K562 (cell line): Measurements from ENCODE around the gene BLM. TPM values are rescaled to one million over a fixed set of nuclear protein-coding genes. Genes with fewer than 3 reads are reported as not detected.

Experiments used
- BACH1 ChIP-seq: fragments of 200-800 bp; sonication (Bioruptor generic); IDR thresholded peaks from 2 replicates; pipeline ENCODE4 v1.6.1; 2016; ENCODE audit warnings: missing genetic modification characterization, missing compliant biosample characterization
- BCOR ChIP-seq: fragments of 450-650 bp; IDR thresholded peaks from 2 replicates; pipeline ENCODE4 v1.6.1; 2016
- CBX2 ChIP-seq: fragments of 200-600 bp; sonication (generic); IDR thresholded peaks from one replicate; pipeline ENCODE4 v1.6.1; 2012; ENCODE audit warnings: mild to moderate bottlenecking, low read length, inconsistent platforms; ENCODE audit not compliant: insufficient read depth, poor library complexity, severe bottlenecking
- HEY1 ChIP-seq: fragments of 250-450 bp; sonication (Bioruptor Pico); IDR thresholded peaks from 2 replicates; pipeline ENCODE4 v1.5.0; 2020; ENCODE audit warnings: mild to moderate bottlenecking, moderate library complexity, borderline replicate concordance
- HMGXB4 ChIP-seq: sonication (generic); formaldehyde crosslinking; IDR thresholded peaks from 2 replicates; pipeline ENCODE4 v1.8.1; 2023; ENCODE audit warnings: mild to moderate bottlenecking, missing genetic modification reagents
- MXI1 ChIP-seq: IDR thresholded peaks from 2 replicates; pipeline ENCODE4 v1.6.1; 2011; ENCODE audit warnings: low read depth, mild to moderate bottlenecking, improper control_type of control experiment, low read length
- PHF20 ChIP-seq: fragments of 450-650 bp; IDR thresholded peaks from 2 replicates; pipeline ENCODE4 v1.6.1; 2018; ENCODE audit not compliant: partially characterized antibody
- SAFB ChIP-seq: fragments of 200-400 bp; formaldehyde crosslinking; IDR thresholded peaks from 2 replicates; pipeline ENCODE4 v1.6.1; 2017; ENCODE audit warnings: low read depth, low read length, borderline replicate concordance
- SAFB2 ChIP-seq: fragments of 200-400 bp; formaldehyde crosslinking; IDR thresholded peaks from 2 replicates; pipeline ENCODE4 v1.6.1; 2018; ENCODE audit warnings: borderline replicate concordance, low read length, low read depth, moderate library complexity; ENCODE audit not compliant: severe bottlenecking
- SETDB1 ChIP-seq: IDR thresholded peaks from one replicate; pipeline ENCODE4 v1.6.1; 2012; ENCODE audit warnings: low read length, control low read depth, inconsistent platforms
- SMARCC2 ChIP-seq: fragments of 450-650 bp; IDR thresholded peaks from 2 replicates; pipeline ENCODE4 v1.6.1; 2017; ENCODE audit warnings: antibody characterized with exemption, moderate library complexity, mild to moderate bottlenecking, low read depth
- ZNF143 ChIP-seq: sonication (generic); formaldehyde crosslinking; IDR thresholded peaks from 2 replicates; pipeline ENCODE4 v1.9.0; 2022; ENCODE audit warnings: mild to moderate bottlenecking, missing genetic modification reagents
- ZNF184 ChIP-seq: sonication (generic); formaldehyde crosslinking; IDR thresholded peaks from 2 replicates; pipeline ENCODE4 v1.5.0; 2020; ENCODE audit warnings: missing genetic modification reagents
- ZNF282 ChIP-seq: sonication (generic); formaldehyde crosslinking; IDR thresholded peaks from 2 replicates; pipeline ENCODE4 v1.8.1; 2023; ENCODE audit warnings: missing genetic modification reagents
- ZNF445 ChIP-seq: fragments of 250-450 bp; sonication (Bioruptor Pico); IDR thresholded peaks from 2 replicates; pipeline ENCODE4 v1.4.0; 2020; ENCODE audit warnings: low read depth, mild to moderate bottlenecking, moderate library complexity
- ZNF639 ChIP-seq, 2 experiments: fragments of 200-800 bp in 1 of 2; sonication (Bioruptor generic) in 1 of 2; sonication (generic) in 1 of 2; formaldehyde crosslinking in 1 of 2; IDR thresholded peaks in 1 of 2; conservative IDR thresholded peaks in 1 of 2; 2 replicates each; pipeline versions ENCODE4 v1.5.0 to v1.6.1; 2016 to 2020; ENCODE audit warnings: missing compliant biosample characterization in 1 of 2, missing genetic modification characterization in 1 of 2, missing genetic modification reagents in 1 of 2
- ZNF707 ChIP-seq: fragments of 250-450 bp; sonication (Bioruptor Pico); conservative IDR thresholded peaks from 2 replicates; pipeline ENCODE4 v1.8.0; 2022; ENCODE audit warnings: inconsistent platforms, mild to moderate bottlenecking, moderate library complexity
- polyA plus RNA-seq, 8 experiments: library from polyadenylated mRNA; depleted of rRNA in 4 of 8; stranded (reverse) in 5 of 8; unstranded in 3 of 8; fragments of >200 nt; fragmentation: Nextera tagmentation in 2 of 8; fragmentation: Illumina TruSeq in 1 of 8; extraction: Ambion mirVana in 2 of 8; extraction: Trizol in 1 of 8; gene quantifications; 2 replicates each; pipeline versions ENCODE4 v1.2.1 to v1.2.3, GENCODE V29; 2011 to 2014; ENCODE audit warnings: inconsistent platforms in 1 of 8, missing spikeins in 1 of 8
- total RNA-seq, 7 experiments: library from RNA; depleted of rRNA in 6 of 7; stranded (reverse); fragments of >200 nt in 6 of 7; fragmentation: Illumina TruSeq in 2 of 7; extraction: Trizol in 2 of 7; gene quantifications; 2 replicates each; pipeline versions ENCODE4 v1.2.1 to v1.2.3, GENCODE V29; 2011 to 2021; ENCODE audit warnings: low replicate concordance in 1 of 7
- TF ChIP-seq, protein P1 (sequence below): IDR thresholded peaks from 2 replicates; pipeline ENCODE4 v1.6.1; 2011; ENCODE audit not compliant: insufficient read length; ENCODE audit errors: extremely low read depth
- TF ChIP-seq, protein P2 (sequence below): sonication (generic); formaldehyde crosslinking; IDR thresholded peaks from 2 replicates; pipeline ENCODE4 v1.8.0; 2023; ENCODE audit warnings: mild to moderate bottlenecking, missing genetic modification reagents
- TF ChIP-seq, protein P3 (sequence below): IDR thresholded peaks from 2 replicates; pipeline ENCODE4 v1.6.1; 2014; ENCODE audit warnings: antibody characterized with exemption

BLM gene
- total and polyA plus RNA-seq, 9 of the 15 experiments (the other 6 are each of a cell fraction or from before 2014, with no cell fraction given) = 21.0 to 56.0 (median 43.9) TPM

DNA sequence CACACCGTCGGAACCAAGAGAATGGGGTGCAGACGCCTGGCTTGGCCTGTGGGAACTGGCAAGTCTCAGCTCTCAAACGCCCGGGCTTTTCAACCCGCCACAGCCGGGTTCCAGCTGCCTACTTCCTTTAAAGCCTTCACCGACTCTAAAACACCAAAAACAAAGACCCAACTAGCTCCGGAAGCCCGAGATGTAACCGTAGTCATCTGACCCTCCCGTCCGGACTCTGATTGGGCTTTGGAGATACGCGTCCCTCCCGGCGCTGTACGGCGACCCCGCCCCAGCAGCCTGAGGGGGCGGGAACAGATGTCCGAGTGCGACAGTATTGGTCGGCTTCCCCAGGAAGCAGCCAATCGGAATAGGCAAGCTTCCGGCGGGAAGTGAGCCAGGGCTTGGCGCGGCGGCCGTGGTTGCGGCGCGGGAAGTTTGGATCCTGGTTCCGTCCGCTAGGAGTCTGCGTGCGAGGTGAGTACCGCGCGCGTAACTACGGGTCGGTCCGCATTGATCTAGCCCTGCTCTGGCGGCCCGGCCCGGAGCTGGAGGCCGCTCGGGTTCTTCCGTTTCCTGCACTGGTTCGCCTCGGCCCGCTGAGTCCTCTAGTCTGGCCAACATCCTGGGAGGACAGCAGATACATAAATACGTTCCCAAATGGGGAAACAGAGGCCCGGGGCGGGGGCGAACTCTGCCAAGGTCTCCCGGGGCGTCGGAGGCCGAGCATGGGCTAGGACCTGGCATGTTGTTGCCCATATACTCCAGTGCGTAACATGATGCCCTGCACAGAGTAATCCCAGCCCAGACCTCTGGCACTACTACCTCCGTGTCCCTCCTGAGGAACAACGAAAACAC lies at the start of gene BLM (continued):
- TF ChIP-seq MXI1 = no peak
- TF ChIP-seq, protein P1, sequence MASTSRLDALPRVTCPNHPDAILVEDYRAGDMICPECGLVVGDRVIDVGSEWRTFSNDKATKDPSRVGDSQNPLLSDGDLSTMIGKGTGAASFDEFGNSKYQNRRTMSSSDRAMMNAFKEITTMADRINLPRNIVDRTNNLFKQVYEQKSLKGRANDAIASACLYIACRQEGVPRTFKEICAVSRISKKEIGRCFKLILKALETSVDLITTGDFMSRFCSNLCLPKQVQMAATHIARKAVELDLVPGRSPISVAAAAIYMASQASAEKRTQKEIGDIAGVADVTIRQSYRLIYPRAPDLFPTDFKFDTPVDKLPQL = no peak
- no peak for TF ChIP-seq ZNF445 (CRISPR knock-in tag)
- peak; percentile 75 for TF ChIP-seq HMGXB4
- no peak for TF ChIP-seq ZNF184 (CRISPR knock-in tag)
- TF ChIP-seq BCOR = no peak
- TF ChIP-seq HEY1 (CRISPR knock-in tag) = no peak
- TF ChIP-seq ZNF707 (CRISPR knock-in tag) = no peak
- no peak for TF ChIP-seq SAFB2
- TF ChIP-seq SMARCC2 = no peak
- no peak for TF ChIP-seq BACH1 (tag)
- TF ChIP-seq CBX2 = no peak
- no peak for TF ChIP-seq ZNF282
- TF ChIP-seq, protein P2, sequence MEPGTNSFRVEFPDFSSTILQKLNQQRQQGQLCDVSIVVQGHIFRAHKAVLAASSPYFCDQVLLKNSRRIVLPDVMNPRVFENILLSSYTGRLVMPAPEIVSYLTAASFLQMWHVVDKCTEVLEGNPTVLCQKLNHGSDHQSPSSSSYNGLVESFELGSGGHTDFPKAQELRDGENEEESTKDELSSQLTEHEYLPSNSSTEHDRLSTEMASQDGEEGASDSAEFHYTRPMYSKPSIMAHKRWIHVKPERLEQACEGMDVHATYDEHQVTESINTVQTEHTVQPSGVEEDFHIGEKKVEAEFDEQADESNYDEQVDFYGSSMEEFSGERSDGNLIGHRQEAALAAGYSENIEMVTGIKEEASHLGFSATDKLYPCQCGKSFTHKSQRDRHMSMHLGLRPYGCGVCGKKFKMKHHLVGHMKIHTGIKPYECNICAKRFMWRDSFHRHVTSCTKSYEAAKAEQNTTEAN = no peak; the same call in 1 of the 2 replicates
- TF ChIP-seq ZNF143 (CRISPR knock-in tag) = no peak
- 0 out of 4 replicates have a peak, but pooled peaks of 1 of the 2 experiments have one; percentile 6 for TF ChIP-seq ZNF639 (CRISPR knock-in tag; conservative IDR thresholded peaks at IDR 0.05 in 1 of 2, IDR thresholded peaks at IDR 0.05 in 1 of 2)
- TF ChIP-seq SAFB = no peak
- no peak for TF ChIP-seq SETDB1
- TF ChIP-seq, protein P3, sequence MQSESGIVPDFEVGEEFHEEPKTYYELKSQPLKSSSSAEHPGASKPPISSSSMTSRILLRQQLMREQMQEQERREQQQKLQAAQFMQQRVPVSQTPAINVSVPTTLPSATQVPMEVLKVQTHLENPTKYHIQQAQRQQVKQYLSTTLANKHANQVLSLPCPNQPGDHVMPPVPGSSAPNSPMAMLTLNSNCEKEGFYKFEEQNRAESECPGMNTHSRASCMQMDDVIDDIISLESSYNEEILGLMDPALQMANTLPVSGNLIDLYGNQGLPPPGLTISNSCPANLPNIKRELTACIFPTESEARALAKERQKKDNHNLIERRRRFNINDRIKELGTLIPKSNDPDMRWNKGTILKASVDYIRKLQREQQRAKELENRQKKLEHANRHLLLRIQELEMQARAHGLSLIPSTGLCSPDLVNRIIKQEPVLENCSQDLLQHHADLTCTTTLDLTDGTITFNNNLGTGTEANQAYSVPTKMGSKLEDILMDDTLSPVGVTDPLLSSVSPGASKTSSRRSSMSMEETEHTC = peak; percentile 29; the same call in 1 of the 2 replicates
- peak; percentile 35 for TF ChIP-seq PHF20
